GM18505 (cell line): Measurements from ENCODE around the gene KRTAP5-8.
"Not testable (repeated sequence)": the region's sequence is repeated elsewhere in the genome, so short reads cannot be mapped to it uniquely, and the experiment has no call there.

Source experiments
- ATAC-seq: cut with Tn5 transposase; IDR thresholded peaks from one replicate; pipeline ENCODE4 v1.9.1; 2021; ENCODE audit not compliant: unreplicated experiment
- POLR2A ChIP-seq: IDR thresholded peaks from 4 replicates; pipeline ENCODE4 v1.6.1; 2011; ENCODE audit warnings: borderline replicate concordance; ENCODE audit not compliant: insufficient read depth, insufficient read length; ENCODE audit errors: extremely low read depth

KRTAP5-8 gene

DNA sequence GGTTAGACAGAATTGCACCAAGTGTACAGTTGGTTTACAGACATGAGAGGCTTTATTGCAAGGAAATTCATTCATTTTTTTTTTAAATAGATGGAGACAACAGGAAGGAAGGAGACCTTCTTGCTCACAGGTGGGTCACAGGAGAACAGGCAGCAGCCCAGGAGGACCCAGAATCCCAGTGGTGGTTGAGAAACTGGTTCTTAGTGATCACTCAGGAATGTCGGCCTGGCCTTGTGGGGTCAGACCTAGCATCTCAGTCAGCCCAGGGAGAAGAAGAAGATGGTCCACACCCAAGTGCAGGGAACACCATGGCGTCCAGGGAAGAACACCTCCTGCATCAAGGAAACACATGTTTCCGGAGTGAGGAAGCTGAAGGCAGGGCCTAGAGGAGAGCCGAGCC, 44.0 kb downstream of the KRTAP5-8 start:
- ATAC-seq = no peak
- TF ChIP-seq POLR2A = no peak

DNA sequence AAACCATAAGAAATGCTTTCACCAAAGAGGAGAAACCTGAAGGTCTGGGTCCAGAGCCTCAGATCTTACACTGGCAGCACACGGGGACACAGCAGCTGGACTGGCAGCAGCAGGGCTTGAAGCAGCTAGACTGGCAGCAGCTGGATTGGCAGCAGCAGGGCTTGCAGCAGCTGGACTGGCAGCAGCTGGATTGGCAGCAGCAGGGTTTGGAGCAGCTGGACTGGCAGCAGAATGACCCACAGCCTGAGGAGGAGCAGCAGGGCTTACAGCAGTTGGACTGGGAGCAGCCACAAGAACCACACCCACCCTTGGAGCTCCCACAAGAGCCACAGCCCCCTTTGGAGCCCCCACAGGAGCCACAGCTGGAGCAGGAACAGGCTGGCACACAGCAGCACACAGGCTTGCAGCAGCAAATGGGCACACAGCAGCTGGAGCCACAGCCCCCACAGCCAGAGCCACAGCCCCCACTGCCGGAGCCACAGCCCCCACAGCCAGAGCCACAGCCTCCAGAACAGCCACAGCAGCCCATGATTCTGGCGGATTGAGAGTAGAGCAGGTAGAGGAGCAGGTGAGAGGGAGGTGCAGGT, 44.6 kb downstream of the KRTAP5-8 start, which contains the start of gene KRTAP5-11:
TSS of gene KRTAP5-11 (minus strand) at position 567 of the 587 bp plus-strand sequence. CDS start at position 529, 38 bp downstream.
- ATAC-seq = no peak
- no peak for TF ChIP-seq POLR2A

DNA sequence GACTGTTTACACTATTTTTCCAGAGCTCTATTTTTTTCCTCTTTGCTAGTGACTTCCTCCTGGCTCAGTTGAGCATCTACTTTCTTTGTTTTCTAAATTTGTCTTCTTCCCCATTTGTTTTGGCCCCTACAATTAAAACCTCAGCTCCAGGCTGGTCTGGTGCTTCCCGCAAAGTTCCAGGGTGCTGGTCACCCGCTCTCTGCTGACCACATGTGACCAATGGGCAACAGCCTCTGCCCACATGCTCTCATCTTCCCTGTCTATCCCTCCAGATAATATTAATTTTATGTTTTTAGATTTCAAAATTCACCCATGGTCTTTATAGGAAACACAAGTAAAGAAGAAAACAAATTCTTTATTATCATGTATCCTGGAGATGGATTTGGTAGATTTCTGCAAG, 45.1 kb downstream of the KRTAP5-8 start:
- not testable (repeated sequence) for ATAC-seq

GRCh38 chr11:71585673-71586072, 47.8 kb downstream of the KRTAP5-8 start:
- not testable (repeated sequence) for ATAC-seq

DNA sequence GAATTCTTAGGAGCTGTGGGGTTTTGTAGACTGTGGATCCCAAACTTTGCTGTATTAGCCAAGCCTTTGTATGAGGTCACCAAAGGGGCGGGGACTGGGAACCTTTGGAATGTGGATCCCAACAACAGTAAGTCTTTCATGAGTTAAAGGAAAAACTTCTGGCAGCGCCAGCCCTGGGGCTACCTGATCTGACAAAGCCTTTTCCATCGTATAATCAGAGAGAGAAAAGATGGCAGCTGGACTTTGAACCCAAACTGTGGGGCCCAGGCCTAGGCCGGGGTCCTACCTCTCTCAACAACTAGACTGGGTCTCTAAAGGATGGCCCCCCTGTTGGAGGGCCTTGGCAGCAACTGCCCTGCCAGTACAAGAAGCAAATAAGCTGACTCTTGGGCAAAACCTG, 50.5 kb downstream of the KRTAP5-8 start:
- ATAC-seq = not testable (repeated sequence)
